ENCODE data around the gene NBEAL1. TPM values are rescaled to one million over a fixed set of nuclear protein-coding genes. Genes with fewer than 3 reads are reported as not detected.

The NBEAL1 gene
- polyA plus RNA-seq, 1 donor (not counting 4 experiments of a cell fraction or from before 2014, with no cell fraction given), result 14.7 TPM

DNA sequence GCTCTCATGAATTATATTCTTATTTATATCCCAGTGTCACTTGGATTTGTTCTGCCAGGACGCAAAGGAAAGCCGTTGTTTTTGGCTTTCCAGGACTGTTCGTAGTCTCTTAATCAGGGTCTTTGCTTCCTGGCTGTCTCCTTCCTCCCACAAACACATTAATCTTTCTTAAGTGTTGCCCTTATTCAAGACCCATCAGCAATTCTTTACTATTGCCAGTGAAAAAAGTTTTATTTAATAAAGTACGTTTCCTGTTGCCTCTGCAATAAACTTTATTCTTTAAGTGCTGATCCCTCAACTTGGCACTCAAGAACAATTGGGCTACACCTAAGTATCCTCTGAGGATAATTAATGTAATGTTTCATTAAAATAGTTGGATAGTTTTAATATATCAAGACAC lies 155.8 kb downstream of the NBEAL1 start:
- H4K20me1 ChIP-seq (ENCODE audit: control insufficient read depth, extremely low read depth, insufficient read depth, low read length), result no peaks in the 10 kb centered on the region
- DNase-seq (ENCODE audit: low read depth, low spot score) (no peak), FAIRE-seq (no peak)
- TF ChIP-seq CTCF (optimal IDR thresholded peaks at IDR 0.05 in 1 of 3, IDR thresholded peaks at IDR 0.05 in 1 of 3, conservative IDR thresholded peaks at IDR 0.05 in 1 of 3; ENCODE audit: extremely low read depth in 1 of 3, insufficient read depth in 2 of 3, low read length in 3 of 3) (no peak), EZH2 (IDR thresholded peaks at IDR 0.05; ENCODE audit: low read length) (no peak)
- no peaks in the 10 kb centered on the region for H3K4me1 ChIP-seq (ENCODE audit: control insufficient read depth, extremely low read depth, insufficient read depth, low read length)
- no peak overlapping the region for H3K27ac ChIP-seq (ENCODE audit: control insufficient read depth, insufficient read depth, low read length)
- no peaks in the 10 kb centered on the region for H3K79me2 ChIP-seq (ENCODE audit: control insufficient read depth, insufficient read depth, low read length)
- no peak overlapping the region for H3K4me3 ChIP-seq (ENCODE audit: control insufficient read depth in 2 of 3, extremely low read depth in 1 of 3, insufficient read depth in 2 of 3, low read depth in 1 of 3, low read length in 3 of 3)
- H3K27me3 ChIP-seq (ENCODE audit: control insufficient read depth, extremely low read depth, insufficient read depth, low read length), result no peaks in the 10 kb centered on the region
- H3K36me3 ChIP-seq (ENCODE audit: control insufficient read depth in 2 of 2, extremely low read depth in 1 of 2, insufficient read depth in 2 of 2, low read length in 2 of 2), result peaks cover 6 to 7% of the 10 kb centered on the region in 2 experiments
- no peak overlapping the region for H3K4me2 ChIP-seq (ENCODE audit: control insufficient read depth, extremely low read depth, insufficient read depth, low read depth, low read length)
- no peaks in the 10 kb centered on the region for H3K9me3 ChIP-seq (ENCODE audit: control insufficient read depth, low read depth, low read length)
- H2AFZ ChIP-seq (ENCODE audit: control insufficient read depth, low read length), result no peak overlapping the region
- H3K9ac ChIP-seq (ENCODE audit: control insufficient read depth, extremely low read depth, insufficient read depth, low read length), result no peak overlapping the region
- H3K9me1 ChIP-seq (ENCODE audit: control insufficient read depth, extremely low read depth, insufficient read depth, low read length), result no peaks in the 10 kb centered on the region
- dilution Hi-C loops (cut with MboI; ENCODE audit: extremely low pct_ligation_motif_present, low sequenced_read_pairs), result no loop called here

- Histone ChIP-seq H3K4me1 (ENCODE audit: control insufficient read depth, extremely low read depth, insufficient read depth, low read length) (no peaks in the 10 kb centered on the region), H3K9me1 (ENCODE audit: control insufficient read depth, extremely low read depth, insufficient read depth, low read length) (no peaks in the 10 kb centered on the region), H3K9me3 (ENCODE audit: control insufficient read depth, low read depth, low read length) (no peaks in the 10 kb centered on the region), H4K20me1 (ENCODE audit: control insufficient read depth, extremely low read depth, insufficient read depth, low read length) (no peaks in the 10 kb centered on the region), H3K4me3 (ENCODE audit: control insufficient read depth in 2 of 3, extremely low read depth in 1 of 3, insufficient read depth in 2 of 3, low read depth in 1 of 3, low read length in 3 of 3) (no peak overlapping the region), H3K4me2 (ENCODE audit: control insufficient read depth, extremely low read depth, insufficient read depth, low read depth, low read length) (no peak overlapping the region), H3K27ac (ENCODE audit: control insufficient read depth, insufficient read depth, low read length) (no peak overlapping the region), H3K79me2 (ENCODE audit: control insufficient read depth, insufficient read depth, low read length) (no peaks in the 10 kb centered on the region), H3K9ac (ENCODE audit: control insufficient read depth, extremely low read depth, insufficient read depth, low read length) (no peak overlapping the region), H3K36me3 (ENCODE audit: control insufficient read depth in 2 of 2, extremely low read depth in 1 of 2, insufficient read depth in 2 of 2, low read length in 2 of 2) (peaks cover 3 to 6% of the 10 kb centered on the region in 2 experiments), H2AFZ (ENCODE audit: control insufficient read depth, low read length) (no peak overlapping the region), H3K27me3 (ENCODE audit: control insufficient read depth, extremely low read depth, insufficient read depth, low read length) (no peaks in the 10 kb centered on the region)
- FAIRE-seq (no peak), DNase-seq (ENCODE audit: low read depth, low spot score) (no peak)
- dilution Hi-C loops (cut with MboI; ENCODE audit: extremely low pct_ligation_motif_present, low sequenced_read_pairs), result no loop called here
- TF ChIP-seq EZH2 (IDR thresholded peaks at IDR 0.05; ENCODE audit: low read length) (no peak), CTCF (optimal IDR thresholded peaks at IDR 0.05 in 1 of 3, IDR thresholded peaks at IDR 0.05 in 1 of 3, conservative IDR thresholded peaks at IDR 0.05 in 1 of 3; ENCODE audit: extremely low read depth in 1 of 3, insufficient read depth in 2 of 3, low read length in 3 of 3) (no peak)
These were observed 160.7 kb downstream of the NBEAL1 start for GRCh38 chr2:203175371-203175770.
